ENCODE results near the gene MZF1. TPM values are rescaled to one million over a fixed set of nuclear protein-coding genes. Genes with fewer than 3 reads are reported as not detected.
A peak's percentile ranks its signal among the peaks of the same experiment; 100 is the strongest.

The MZF1 gene
- total RNA-seq, 1 donor from 2014 or later = 17.4 TPM

GRCh38 chr19:58522709-58523108 lies 50.4 kb downstream of the MZF1 start:
- Mint-ChIP-seq H3K36me3 (ENCODE audit: low read depth, unreplicated experiment) (peaks cover 4% of the 10 kb centered on the region), H3K27ac (ENCODE audit: unreplicated experiment) (no peak overlapping the region), H3K4me3 (ENCODE audit: unreplicated experiment) (peak overlapping the region; percentile 27), H3K4me1 (ENCODE audit: low read depth, unreplicated experiment) (peaks cover 9% of the 10 kb centered on the region), H3K27me3 (ENCODE audit: low read depth, unreplicated experiment) (peaks cover 3% of the 10 kb centered on the region), H3K9me3 (ENCODE audit: unreplicated experiment) (no peaks in the 10 kb centered on the region)
- no peak overlapping the region for H2AFZ ChIP-seq (ENCODE audit: low read depth, low read length)
- no peak overlapping the region for H3K4me2 ChIP-seq (ENCODE audit: low read length)
- DNase-seq (ENCODE audit: low read depth) = no peak
- H4K20me1 ChIP-seq (ENCODE audit: insufficient read depth, low read length) = peaks cover 10% of the 10 kb centered on the region
- no peak overlapping the region for H3K9ac ChIP-seq (ENCODE audit: low read length)
- no peaks in the 10 kb centered on the region for H3K27me3 ChIP-seq (ENCODE audit: insufficient read depth, low read length)
- no peaks in the 10 kb centered on the region for H3K36me3 ChIP-seq (ENCODE audit: insufficient read depth, low read length)
- H3K9me3 ChIP-seq (ENCODE audit: insufficient read depth, low read depth, low read length) = no peaks in the 10 kb centered on the region
- no peak overlapping the region for H3K4me3 ChIP-seq (ENCODE audit: insufficient read depth, low read depth, low read length)
- no peak overlapping the region for H3K27ac ChIP-seq (ENCODE audit: low read depth, low read length)
- H3K79me2 ChIP-seq (ENCODE audit: insufficient read depth, low read length) = peaks cover 16% of the 10 kb centered on the region
- H3K4me1 ChIP-seq (ENCODE audit: insufficient read depth, low read length) = peaks cover 10% of the 10 kb centered on the region
- no peak for FAIRE-seq
- TF ChIP-seq CTCF (IDR thresholded peaks at IDR 0.05; ENCODE audit: insufficient read depth, low read depth, low read length) (no peak), EZH2 (IDR thresholded peaks at IDR 0.05; ENCODE audit: insufficient read depth, low read length) (no peak)

- no peak overlapping the region for H3K4me3 ChIP-seq (ENCODE audit: insufficient read depth, low read depth, low read length)
- H3K4me3 Mint-ChIP-seq (ENCODE audit: unreplicated experiment) = peak overlapping the region; percentile 72
- H3K4me1 Mint-ChIP-seq (ENCODE audit: low read depth, unreplicated experiment) = peaks cover 11% of the 10 kb centered on the region
Measured at GRCh38 chr19:58521651-58522050, 51.5 kb downstream of the MZF1 start.

More at GRCh38 chr19:58521651-58522050, 51.5 kb downstream of the MZF1 start:
- Mint-ChIP-seq H3K36me3 (ENCODE audit: low read depth, unreplicated experiment) (peaks cover 4% of the 10 kb centered on the region), H3K27me3 (ENCODE audit: low read depth, unreplicated experiment) (no peaks in the 10 kb centered on the region), H3K27ac (ENCODE audit: unreplicated experiment) (no peak overlapping the region), H3K9me3 (ENCODE audit: unreplicated experiment) (no peaks in the 10 kb centered on the region)
- Histone ChIP-seq H3K79me2 (ENCODE audit: insufficient read depth, low read length) (peaks cover 26% of the 10 kb centered on the region), H3K36me3 (ENCODE audit: insufficient read depth, low read length) (no peaks in the 10 kb centered on the region), H3K27me3 (ENCODE audit: insufficient read depth, low read length) (no peaks in the 10 kb centered on the region), H3K27ac (ENCODE audit: low read depth, low read length) (no peak overlapping the region), H3K9me3 (ENCODE audit: insufficient read depth, low read depth, low read length) (no peaks in the 10 kb centered on the region), H4K20me1 (ENCODE audit: insufficient read depth, low read length) (peaks cover 10% of the 10 kb centered on the region), H3K4me2 (ENCODE audit: low read length) (no peak overlapping the region), H3K9ac (ENCODE audit: low read length) (no peak overlapping the region), H3K4me1 (ENCODE audit: insufficient read depth, low read length) (peaks cover 10% of the 10 kb centered on the region), H2AFZ (ENCODE audit: low read depth, low read length) (no peak overlapping the region)
- TF ChIP-seq CTCF (IDR thresholded peaks at IDR 0.05; ENCODE audit: insufficient read depth, low read depth, low read length) (no peak), EZH2 (IDR thresholded peaks at IDR 0.05; ENCODE audit: insufficient read depth, low read length) (no peak)
- DNase-seq (ENCODE audit: low read depth) (no peak), FAIRE-seq (no peak)
